Transverse colon (tissue), 4 donors: ENCODE data around the gene NCF2.

Source experiments
- CTCF ChIP-seq, 5 experiments: fragments of 200-600 bp in 3 of 5; fragments of 450-650 bp in 2 of 5; sonication (generic) in 3 of 5; IDR thresholded peaks; 1 replicate in 2 of 5; 2 replicates in 3 of 5; pipeline ENCODE4 v1.5.1; 2016 to 2017; ENCODE audit warnings: antibody characterized with exemption in 5 of 5, inconsistent platforms in 3 of 5, mild to moderate bottlenecking in 2 of 5, moderate library complexity in 1 of 5
- POLR2AphosphoS5 ChIP-seq, 3 donors: sonication (generic); formaldehyde crosslinking; IDR thresholded peaks; one replicate each; pipeline ENCODE4 v1.6.1; 2016; ENCODE audit warnings: antibody characterized with exemption in 3 of 3

DNA sequence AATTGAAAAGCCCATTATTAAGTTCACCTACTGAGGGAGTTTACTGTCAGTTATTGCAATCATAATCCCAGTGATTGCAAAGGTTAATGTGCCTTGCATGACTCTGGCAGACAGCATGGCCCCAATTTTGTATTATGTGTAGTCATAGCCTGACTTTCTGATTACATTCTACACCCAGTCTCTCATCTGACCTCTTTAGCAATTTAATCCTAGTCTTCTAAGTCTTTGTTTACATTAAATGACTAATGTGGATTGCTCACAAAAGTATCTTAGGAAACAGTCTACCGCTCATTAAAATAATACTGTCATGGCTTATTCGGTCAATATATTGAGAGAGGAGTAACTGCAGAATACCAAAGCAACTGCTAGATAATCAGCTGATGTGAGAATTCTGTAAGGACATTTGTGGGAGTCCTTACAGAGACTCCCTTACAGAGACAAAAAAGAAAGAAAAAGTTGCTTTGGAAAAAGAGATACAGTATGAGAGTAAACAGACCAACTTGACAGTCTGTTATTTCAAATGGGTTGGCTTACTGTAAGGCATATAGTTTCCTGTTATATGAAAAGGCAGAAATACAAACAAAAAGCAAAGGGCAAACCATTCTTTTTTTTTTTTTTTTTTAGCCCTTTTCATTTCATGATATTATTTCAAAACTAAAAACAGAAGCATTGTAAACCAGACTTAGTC is 75.1 kb downstream of the NCF2 start:
- TF ChIP-seq CTCF (IDR thresholded peaks at IDR 0.05) (no peak), POLR2AphosphoS5 (IDR thresholded peaks at IDR 0.05) (no peak)
